ENCODE data around the gene COL18A1. TPM values are rescaled to one million over a fixed set of nuclear protein-coding genes. Genes with fewer than 3 reads are reported as not detected.

Gene COL18A1
- total and polyA plus RNA-seq, 2 donors from 2014 or later: 150 to 316 TPM

- Histone ChIP-seq H3K27me3 (ENCODE audit: control insufficient read depth, insufficient read depth, low read length) (no peaks in the 10 kb centered on the region), H3K4me3 (ENCODE audit: low read length in 3 of 3) (no peak overlapping the region), H3K36me3 (ENCODE audit: control insufficient read depth in 2 of 3, insufficient read depth in 3 of 3, low read length in 3 of 3) (peaks cover 0 to 9% (median 6%) of the 10 kb centered on the region in 3 donors), H3K9ac (ENCODE audit: low read length in 3 of 3) (no peak overlapping the region), H3K27ac (ENCODE audit: low read depth in 2 of 2, low read length in 2 of 2) (no peak overlapping the region), H3K4me1 (ENCODE audit: control insufficient read depth in 2 of 3, insufficient read depth in 2 of 3, low read depth in 1 of 3, low read length in 3 of 3) (peaks cover 0 to 14% (median 0%) of the 10 kb centered on the region in 3 donors), H3K9me3 (ENCODE audit: control insufficient read depth in 2 of 3, insufficient read depth in 1 of 3, low read length in 3 of 3) (no peaks in the 10 kb centered on the region)
- intact Hi-C loops (cut with DNase I): no loop called here
- DNase-seq (peak in 2 of 5 donors; percentile 35 to 65), FAIRE-seq (no peak)
- no peak for TF ChIP-seq CTCF (IDR thresholded peaks at IDR 0.05; ENCODE audit: borderline replicate concordance, extremely low read depth, insufficient read depth)
Measured at GRCh38 chr21:45533846-45534635, 129.1 kb downstream of the COL18A1 start.

GRCh38 chr21:45534636-45535331 lies 129.8 kb downstream of the COL18A1 start:
- peak overlapping the region in 1 of 2 donors; percentile 20 for H3K27ac ChIP-seq (ENCODE audit: low read depth in 2 of 2, low read length in 2 of 2)
- H3K9me3 ChIP-seq (ENCODE audit: control insufficient read depth in 2 of 3, insufficient read depth in 1 of 3, low read length in 3 of 3): no peaks in the 10 kb centered on the region
- DNase-seq (peak; percentile 65 to 88 (median 72)), FAIRE-seq (no peak)
- peaks cover 0 to 9% (median 0%) of the 10 kb centered on the region in 3 donors for H3K4me1 ChIP-seq (ENCODE audit: control insufficient read depth in 2 of 3, insufficient read depth in 2 of 3, low read depth in 1 of 3, low read length in 3 of 3)
- peaks cover 0 to 5% (median 2%) of the 10 kb centered on the region in 3 donors for H3K36me3 ChIP-seq (ENCODE audit: control insufficient read depth in 2 of 3, insufficient read depth in 3 of 3, low read length in 3 of 3)
- no peaks in the 10 kb centered on the region for H3K27me3 ChIP-seq (ENCODE audit: control insufficient read depth, insufficient read depth, low read length)
- TF ChIP-seq CTCF (IDR thresholded peaks at IDR 0.05; ENCODE audit: borderline replicate concordance, extremely low read depth, insufficient read depth): no peak
- H3K9ac ChIP-seq (ENCODE audit: low read length in 3 of 3): no peak overlapping the region
- H3K4me3 ChIP-seq (ENCODE audit: low read length in 3 of 3): no peak overlapping the region
- intact Hi-C loops (cut with DNase I): no loop called here

- DNase-seq (peak in 2 of 5 donors; percentile 34 to 74), FAIRE-seq (no peak)
- intact Hi-C loops (cut with DNase I): no loop called here
- H3K36me3 ChIP-seq (ENCODE audit: control insufficient read depth in 2 of 3, insufficient read depth in 3 of 3, low read length in 3 of 3): no peaks in the 10 kb centered on the region
- no peak overlapping the region for H3K4me3 ChIP-seq (ENCODE audit: low read length in 3 of 3)
- H3K4me1 ChIP-seq (ENCODE audit: control insufficient read depth in 2 of 3, insufficient read depth in 2 of 3, low read depth in 1 of 3, low read length in 3 of 3): peaks cover 0 to 7% (median 0%) of the 10 kb centered on the region in 3 donors
- no peak overlapping the region for H3K27ac ChIP-seq (ENCODE audit: low read depth in 2 of 2, low read length in 2 of 2)
- H3K9me3 ChIP-seq (ENCODE audit: control insufficient read depth in 2 of 3, insufficient read depth in 1 of 3, low read length in 3 of 3): no peaks in the 10 kb centered on the region
- no peaks in the 10 kb centered on the region for H3K27me3 ChIP-seq (ENCODE audit: control insufficient read depth, insufficient read depth, low read length)
- no peak overlapping the region for H3K9ac ChIP-seq (ENCODE audit: low read length in 3 of 3)
- TF ChIP-seq CTCF (IDR thresholded peaks at IDR 0.05; ENCODE audit: borderline replicate concordance, extremely low read depth, insufficient read depth): no peak
Measured at GRCh38 chr21:45535341-45536081, 130.5 kb downstream of the COL18A1 start.

Data from kidney (tissue), 14 donors.